HCT116 (cell line): ENCODE results near the gene KLHL2.

Experiments used
- CEBPB ChIP-seq: IDR thresholded peaks from 2 replicates; pipeline ENCODE4 v1.6.1; 2012; ENCODE audit warnings: low read depth
- EGR1 ChIP-seq: IDR thresholded peaks from 2 replicates; pipeline ENCODE4 v1.6.1; 2012; ENCODE audit warnings: low read depth
- EZH2 ChIP-seq: fragments of 200-600 bp; sonication (generic); IDR thresholded peaks from 2 replicates; pipeline ENCODE4 v1.6.1; 2017; ENCODE audit warnings: antibody characterized with exemption, mixed run types
- EZH2phosphoT487 ChIP-seq: fragments of 200-600 bp; IDR thresholded peaks from 2 replicates; pipeline ENCODE4 v1.6.1; 2018; ENCODE audit warnings: antibody characterized with exemption, borderline replicate concordance
- FOSL1 ChIP-seq: IDR thresholded peaks from 2 replicates; pipeline ENCODE4 v1.6.1; 2012; ENCODE audit warnings: low read depth
- POLR2A ChIP-seq: IDR thresholded peaks from 2 replicates; pipeline ENCODE4 v1.7.0; 2011; ENCODE audit warnings: borderline replicate concordance; ENCODE audit not compliant: insufficient read depth, insufficient read length; ENCODE audit errors: extremely low read depth
- POLR2AphosphoS5 ChIP-seq: IDR thresholded peaks from 2 replicates; pipeline ENCODE4 v1.6.1; 2011; ENCODE audit warnings: mild to moderate bottlenecking, low read depth, low read length, moderate library complexity
- SIN3A ChIP-seq: IDR thresholded peaks from 2 replicates; pipeline ENCODE4 v1.6.1; 2012; ENCODE audit warnings: low read depth
- SRF ChIP-seq: IDR thresholded peaks from 2 replicates; pipeline ENCODE4 v1.6.1; 2012; ENCODE audit warnings: low read depth
- YY1 ChIP-seq: IDR thresholded peaks from 2 replicates; pipeline ENCODE4 v1.6.1; 2011; ENCODE audit warnings: low read length, low read depth, moderate library complexity, mild to moderate bottlenecking; ENCODE audit not compliant: insufficient replicate concordance; ENCODE audit errors: extremely low read depth
- ZNF274 ChIP-seq: fragments of 200-500 bp; sonication (Bioruptor generic); IDR thresholded peaks from 2 replicates; pipeline ENCODE4 v1.6.1; 2014; ENCODE audit warnings: mild to moderate bottlenecking, low read depth, low read length, inconsistent platforms
- TF ChIP-seq, protein P1 (sequence below), 3 experiments: fragments of 200-600 bp in 1 of 3; sonication (generic) in 1 of 3; IDR thresholded peaks in 2 of 3; conservative IDR thresholded peaks in 1 of 3; 2 replicates each; pipeline ENCODE4 v1.5.1; 2012 to 2017; ENCODE audit warnings: low read depth in 2 of 3, low read length in 2 of 3, antibody characterized with exemption in 1 of 3, borderline replicate concordance in 1 of 3, control low read depth in 1 of 3, mild to moderate bottlenecking in 1 of 3, mixed read lengths in 1 of 3, mixed run types in 1 of 3, moderate library complexity in 1 of 3; ENCODE audit not compliant: insufficient read depth in 1 of 3

GRCh38 chr4:165208221-165208652, 876 bp downstream of the KLHL2 start:
- TF ChIP-seq EGR1 = no peak
- TF ChIP-seq EZH2 = no peak
- no peak for TF ChIP-seq YY1
- TF ChIP-seq, protein P1, sequence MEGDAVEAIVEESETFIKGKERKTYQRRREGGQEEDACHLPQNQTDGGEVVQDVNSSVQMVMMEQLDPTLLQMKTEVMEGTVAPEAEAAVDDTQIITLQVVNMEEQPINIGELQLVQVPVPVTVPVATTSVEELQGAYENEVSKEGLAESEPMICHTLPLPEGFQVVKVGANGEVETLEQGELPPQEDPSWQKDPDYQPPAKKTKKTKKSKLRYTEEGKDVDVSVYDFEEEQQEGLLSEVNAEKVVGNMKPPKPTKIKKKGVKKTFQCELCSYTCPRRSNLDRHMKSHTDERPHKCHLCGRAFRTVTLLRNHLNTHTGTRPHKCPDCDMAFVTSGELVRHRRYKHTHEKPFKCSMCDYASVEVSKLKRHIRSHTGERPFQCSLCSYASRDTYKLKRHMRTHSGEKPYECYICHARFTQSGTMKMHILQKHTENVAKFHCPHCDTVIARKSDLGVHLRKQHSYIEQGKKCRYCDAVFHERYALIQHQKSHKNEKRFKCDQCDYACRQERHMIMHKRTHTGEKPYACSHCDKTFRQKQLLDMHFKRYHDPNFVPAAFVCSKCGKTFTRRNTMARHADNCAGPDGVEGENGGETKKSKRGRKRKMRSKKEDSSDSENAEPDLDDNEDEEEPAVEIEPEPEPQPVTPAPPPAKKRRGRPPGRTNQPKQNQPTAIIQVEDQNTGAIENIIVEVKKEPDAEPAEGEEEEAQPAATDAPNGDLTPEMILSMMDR (IDR thresholded peaks at IDR 0.05 in 2 of 3, conservative IDR thresholded peaks at IDR 0.05 in 1 of 3; ENCODE audit: borderline replicate concordance in 1 of 3, insufficient read depth in 1 of 3, low read depth in 2 of 3, low read length in 2 of 3) = no peak
- TF ChIP-seq SIN3A = no peak
- no peak for TF ChIP-seq CEBPB
- no peak for TF ChIP-seq EZH2phosphoT487
- no peak for TF ChIP-seq ZNF274
- no peak for TF ChIP-seq POLR2A
- no peak for TF ChIP-seq POLR2AphosphoS5
- no peak for TF ChIP-seq SRF
- no peak for TF ChIP-seq FOSL1
